GM19328 (cell line): ENCODE measurements around the gene KAT6B.

Source experiments
- ATAC-seq: cut with Tn5 transposase; IDR thresholded peaks from one replicate; pipeline ENCODE4 v1.9.1; 2021; ENCODE audit warnings: mild to moderate bottlenecking, moderate library complexity; ENCODE audit not compliant: unreplicated experiment

KAT6B gene

DNA sequence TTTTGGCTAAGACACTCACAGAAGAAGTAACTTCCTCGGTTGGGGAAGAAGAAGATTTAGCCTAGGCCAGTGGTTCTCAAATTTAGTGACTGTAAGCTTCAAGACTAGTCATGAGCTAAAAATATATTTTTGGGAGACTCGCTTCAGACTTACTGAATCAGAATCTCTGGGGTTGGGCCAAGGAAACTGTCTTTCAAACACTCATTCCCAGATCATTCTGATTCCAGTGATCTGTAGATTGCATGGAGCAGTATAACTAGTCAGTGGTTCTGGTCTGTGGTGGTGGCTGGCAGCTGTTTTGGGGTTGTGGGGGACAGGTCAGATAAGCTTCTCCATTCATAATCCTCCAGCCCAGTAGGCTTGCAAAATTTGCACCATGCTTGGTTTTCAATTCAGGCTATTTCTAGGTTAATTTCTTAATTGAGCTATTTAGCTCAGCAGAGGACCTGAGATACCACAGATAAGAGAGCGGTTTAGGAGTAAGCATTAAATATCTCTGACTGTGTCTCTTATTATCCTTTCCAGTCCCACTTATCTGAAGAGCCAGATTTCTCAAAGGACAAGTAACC, 3.8 kb upstream of the KAT6B start:
- no peak for ATAC-seq

DNA sequence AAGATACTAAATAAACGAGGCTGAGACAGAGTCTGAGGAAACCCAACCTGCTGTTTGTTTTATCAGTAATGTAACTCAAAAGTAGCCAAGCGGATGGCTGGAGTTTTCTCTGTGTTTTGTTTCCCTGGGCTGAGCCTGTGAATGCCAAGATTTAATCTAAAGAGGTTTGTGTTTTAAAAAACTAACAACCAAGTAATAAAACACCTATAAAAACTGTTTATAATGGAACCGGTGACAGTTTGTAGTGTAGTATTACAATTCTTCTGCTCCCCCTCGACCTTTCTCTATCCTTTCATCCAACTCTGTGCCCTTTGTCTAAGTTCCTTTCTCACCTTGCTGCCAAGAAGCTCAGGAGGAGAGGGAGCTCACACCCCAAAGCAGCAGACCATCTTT, 2.6 kb upstream of the KAT6B start:
- no peak for ATAC-seq

DNA sequence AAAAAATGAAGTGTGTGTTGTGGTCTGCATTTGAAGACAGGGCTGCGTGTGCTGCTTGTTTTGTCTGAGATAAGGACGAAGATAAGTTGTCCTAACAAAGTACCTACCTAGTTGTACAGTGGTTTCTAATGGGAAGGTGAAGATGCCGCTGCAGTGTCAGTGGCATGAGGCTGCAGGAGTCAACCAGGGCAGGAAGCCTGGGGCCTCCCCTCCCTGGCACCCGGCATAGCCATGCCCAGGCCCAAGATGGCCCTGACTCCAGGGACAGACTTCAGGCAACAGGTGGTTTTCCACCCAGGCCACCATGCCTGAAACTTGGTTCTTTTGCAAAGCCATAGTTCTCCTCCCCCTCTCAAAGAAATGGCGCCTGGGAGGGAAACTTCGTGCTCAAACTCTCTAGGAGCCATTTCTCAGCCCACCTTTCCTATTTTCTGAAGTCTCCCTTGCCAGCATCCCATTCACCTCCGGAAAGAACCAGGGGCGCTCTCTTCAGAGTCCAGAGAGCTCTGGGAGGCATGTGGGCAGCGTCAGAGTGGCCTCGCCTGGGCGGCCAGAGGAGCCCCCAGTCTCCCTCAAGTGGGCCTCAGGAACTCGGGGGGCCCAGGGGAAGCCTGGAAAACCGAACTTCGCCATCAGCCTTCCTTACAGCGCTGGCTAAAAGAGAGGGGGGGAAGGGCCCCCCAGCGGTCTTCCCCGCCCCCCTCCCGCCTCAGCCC, 2.1 kb upstream of the KAT6B start:
- no peak for ATAC-seq

DNA sequence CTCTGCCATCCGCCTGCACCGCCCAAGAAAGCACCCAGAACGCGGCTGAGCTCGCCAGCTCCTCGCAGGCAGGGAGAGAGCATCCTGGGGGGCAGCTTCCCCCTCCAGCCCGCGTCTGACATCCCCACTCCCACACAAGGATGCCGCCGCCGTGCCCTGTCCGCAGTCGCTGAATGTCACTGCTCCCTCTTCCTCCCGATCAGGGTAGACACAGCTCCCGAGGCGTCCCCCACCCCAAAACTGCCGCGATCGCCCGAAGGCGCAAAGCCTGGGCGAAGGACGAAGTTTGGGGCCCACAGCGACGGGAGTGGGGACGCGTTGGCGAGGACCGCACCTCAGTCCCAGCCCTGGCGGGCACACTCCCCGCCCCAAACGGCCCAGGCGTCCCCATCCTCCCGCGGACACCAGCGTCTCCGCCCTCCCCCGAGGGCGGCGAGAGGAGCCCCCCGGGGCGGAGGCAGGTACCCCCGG, 1.5 kb upstream of the KAT6B start:
- no peak for ATAC-seq

DNA sequence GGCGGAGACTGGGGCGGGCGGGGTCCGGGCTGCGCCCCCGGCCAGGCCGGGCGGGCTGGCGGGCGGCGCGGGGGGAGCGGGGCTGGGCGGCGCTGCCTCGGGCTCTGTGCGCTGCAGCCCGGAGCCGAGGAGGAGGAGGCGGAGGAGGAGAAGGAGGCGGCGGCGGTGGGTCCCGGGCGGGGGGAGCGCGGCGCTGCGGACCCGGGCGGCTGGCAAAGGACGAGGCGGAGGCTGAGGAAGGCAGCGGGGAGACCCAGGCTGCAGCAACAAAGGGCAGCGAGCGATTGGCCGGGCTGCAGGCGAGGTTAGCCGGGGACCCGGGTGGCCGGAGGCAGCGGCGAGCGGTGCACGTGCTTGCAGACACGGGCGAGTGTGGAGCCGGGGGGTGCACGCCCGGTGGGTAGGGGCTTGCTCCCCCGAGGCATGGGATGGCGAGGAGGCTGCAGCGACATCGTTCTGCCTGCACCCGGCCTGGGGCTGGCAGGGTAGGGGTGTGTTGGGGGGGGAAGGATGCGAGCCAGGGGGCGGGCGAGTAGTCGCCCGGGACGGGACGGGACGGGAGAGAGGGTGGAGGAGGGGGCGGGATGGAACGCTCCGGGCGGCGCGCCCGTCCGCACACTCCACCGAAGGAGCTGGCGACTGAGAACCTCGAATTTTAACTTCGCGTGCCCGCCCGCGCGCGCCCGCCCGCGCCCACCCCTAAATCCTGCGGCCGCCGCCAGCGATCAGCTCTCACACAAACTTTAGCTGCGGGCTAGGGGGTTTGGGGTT, 844 bp upstream of the KAT6B start:
- ATAC-seq: no peak

DNA sequence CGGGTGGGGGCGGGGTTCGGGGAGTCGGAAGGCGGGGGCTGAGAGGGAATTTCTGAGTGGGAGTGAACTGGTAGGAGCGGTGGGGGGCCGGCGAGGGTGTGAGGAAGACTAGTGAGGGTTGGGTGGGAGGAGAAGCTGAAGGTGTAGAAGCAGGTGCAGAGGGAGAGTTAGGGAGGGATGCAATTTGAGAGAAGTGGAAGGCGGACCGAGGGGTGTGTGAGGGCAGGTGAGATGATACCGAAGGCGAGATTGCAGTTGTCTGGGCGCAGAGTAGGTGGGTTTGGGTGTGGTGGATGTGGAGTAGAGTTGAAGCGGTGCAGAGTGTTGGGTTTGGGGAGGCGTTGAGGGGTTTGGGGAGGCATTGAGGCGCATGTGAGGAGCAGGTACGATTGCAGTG, 643 bp downstream of the KAT6B start:
- ATAC-seq: no peak

DNA sequence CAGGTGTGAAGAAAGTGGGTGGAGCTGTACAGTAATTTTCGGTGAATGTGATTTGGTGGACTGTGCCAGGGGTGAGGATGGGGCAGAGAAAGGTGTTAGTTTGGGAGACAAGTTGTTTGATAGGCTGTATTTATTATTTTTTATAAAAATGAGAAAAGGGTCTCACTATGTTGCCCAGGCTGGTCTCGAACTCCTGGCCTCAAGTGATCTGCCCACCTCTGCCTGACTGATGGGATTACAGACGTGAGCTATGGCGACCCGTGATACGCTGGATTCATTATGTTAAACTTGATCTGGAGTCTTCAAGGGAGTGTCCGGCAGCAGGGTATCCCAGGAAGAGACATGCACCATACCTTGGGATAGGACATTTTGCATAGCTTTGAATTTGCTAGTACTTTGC, 1.3 kb downstream of the KAT6B start:
- no peak for ATAC-seq

DNA sequence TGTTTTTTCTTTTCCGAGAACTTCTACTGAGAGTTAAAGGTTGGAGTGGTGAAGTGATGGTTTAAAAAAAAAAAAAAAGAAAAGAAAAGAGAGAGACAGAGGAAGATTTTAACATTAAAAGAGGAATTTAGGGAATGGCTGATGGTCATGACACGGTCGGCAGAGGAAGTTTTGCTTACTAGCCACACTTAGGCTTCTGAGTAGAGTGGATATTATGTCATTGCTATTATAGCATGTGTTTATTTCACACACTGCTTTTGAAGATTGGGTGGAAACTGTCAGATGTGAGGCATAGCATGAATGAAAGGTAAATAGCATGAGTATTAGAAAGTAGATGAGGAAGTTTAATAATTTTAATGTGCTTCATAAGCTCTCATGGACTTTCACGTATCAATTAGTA, 2.5 kb downstream of the KAT6B start:
- no peak for ATAC-seq

DNA sequence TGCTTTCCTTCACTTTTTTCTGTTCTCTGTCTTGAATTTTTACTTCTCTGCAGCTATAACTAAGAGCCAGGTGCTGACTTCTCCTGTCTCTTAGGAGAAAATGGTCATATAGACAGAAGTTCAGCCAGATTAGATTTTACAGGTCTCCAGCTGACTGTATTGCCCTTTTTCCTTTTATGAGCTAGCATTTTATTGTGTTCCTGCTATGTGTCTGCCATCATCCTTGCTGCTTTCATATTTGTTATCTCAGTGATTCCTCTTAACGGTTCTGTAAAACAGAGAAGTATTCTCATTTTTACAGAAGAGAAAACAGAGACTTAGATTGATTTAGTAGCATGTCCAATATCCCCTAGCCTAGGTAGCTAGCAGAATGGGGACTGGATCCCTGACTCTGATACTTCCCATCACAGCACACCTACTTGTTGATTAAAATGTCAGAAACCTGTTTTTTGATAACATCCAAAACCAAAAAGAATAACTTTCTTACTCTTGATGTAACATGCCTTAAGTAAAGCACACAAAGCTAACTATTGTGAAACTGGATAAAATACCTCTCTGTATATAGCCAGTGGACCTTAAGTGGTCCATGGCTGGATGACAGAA, 5.2 kb downstream of the KAT6B start:
- no peak for ATAC-seq

DNA sequence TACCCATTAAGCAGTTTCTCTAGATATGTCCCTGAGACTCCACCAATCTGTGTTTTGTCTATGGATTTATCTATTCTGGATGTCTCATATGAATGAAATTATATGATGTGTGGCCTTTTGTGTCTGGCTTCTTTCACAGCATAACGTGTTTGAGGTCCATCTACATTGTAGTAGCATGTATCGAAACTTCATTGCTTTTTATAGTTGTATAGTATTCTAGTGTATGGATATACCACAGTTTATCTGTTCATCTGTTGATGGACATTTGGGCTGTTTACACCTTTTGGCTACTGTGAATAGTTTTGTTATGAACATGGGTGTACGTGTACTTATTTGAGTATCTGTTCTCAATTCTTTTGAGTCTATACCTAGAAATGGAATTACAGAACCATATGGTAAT, 9.6 kb downstream of the KAT6B start:
- no peak for ATAC-seq

DNA sequence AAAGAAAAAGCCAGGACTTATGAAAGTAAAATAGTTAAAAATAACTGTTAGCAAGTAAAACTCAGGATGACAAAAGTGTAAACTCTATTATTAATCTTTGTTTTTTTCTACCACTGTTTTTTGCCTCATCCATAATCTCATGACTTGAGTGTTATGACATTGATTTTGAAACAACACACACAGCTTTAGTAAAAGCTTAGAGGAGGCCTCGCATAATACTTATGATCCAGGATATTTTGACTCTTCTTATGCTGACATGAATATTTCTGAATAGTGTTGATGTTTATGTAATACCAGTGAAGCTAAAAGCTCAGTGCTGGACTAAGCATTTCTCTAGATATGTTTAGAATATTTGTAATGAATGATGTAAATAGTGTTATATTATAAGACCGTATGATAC, 10.5 kb downstream of the KAT6B start:
- no peak for ATAC-seq

DNA sequence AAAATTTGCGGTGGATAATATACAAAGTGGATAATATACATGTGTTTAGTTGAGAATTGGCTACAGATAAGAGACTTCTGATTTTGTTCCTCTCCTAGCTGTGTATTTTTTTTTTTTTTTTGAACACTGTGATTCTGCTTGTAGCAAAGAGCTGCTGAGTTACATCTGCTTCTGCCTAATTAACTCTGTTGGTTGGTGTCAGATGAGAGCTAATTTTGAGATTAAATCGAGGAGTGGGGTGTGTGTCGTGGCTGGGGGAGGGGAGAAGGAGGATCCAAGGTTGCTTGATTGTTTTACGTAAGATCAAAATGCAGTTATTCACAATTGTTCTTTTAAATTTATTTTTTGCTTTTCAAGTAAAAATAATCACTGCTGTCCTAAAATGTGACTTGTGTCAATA, 11.3 kb downstream of the KAT6B start:
- no peak for ATAC-seq

DNA sequence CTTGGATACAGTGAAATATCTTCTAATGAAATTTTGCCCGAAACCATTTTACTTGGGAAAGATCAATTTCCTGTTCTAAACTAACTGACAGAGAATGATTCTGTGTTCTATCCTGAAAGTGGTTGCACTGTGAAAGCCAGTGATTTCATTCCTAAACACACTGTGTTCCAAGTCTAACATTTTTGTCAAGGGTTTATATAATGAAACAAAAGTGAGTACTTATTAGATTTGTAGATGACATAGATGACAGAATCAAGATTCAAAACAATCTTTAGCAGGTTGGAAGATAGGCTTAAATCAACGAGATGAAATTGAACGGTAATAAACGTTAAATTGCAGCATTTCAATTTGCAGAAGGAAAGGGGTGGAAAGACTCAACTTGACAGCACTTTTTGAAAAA, 13.3 kb downstream of the KAT6B start:
- ATAC-seq: no peak

DNA sequence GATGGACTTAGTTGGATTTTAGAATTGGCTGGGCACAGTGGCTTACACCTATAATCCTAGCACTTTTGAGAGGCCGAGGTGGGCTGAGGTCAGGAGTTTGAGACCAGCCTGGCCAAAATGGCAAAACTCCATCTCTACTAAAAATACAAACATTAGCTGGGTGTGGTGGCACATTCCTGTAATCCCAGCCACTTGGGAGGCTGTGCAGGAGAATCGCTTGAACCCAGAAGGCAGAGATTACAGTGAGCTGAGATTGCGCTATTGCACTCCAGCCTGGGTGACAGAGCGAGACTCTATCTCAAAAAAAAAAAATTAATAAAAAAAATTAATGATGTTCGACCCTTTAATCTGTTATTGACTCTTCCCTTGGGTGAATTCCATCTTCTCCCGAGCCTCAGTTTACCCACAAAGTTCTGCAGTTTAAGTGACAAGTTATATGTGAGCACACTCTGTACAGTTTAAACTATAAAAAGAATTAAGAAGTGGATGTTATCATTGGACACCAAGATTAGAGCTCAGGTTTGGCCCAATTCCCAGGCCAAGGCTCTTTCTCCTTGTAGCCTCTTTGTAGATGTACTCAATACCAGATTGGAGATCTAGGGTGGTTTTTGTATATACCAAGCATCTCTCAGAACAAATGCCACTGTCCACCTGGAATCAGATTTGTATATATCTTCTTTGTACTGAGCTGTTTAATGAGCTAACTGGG, 15.0 kb downstream of the KAT6B start:
- no peak for ATAC-seq

DNA sequence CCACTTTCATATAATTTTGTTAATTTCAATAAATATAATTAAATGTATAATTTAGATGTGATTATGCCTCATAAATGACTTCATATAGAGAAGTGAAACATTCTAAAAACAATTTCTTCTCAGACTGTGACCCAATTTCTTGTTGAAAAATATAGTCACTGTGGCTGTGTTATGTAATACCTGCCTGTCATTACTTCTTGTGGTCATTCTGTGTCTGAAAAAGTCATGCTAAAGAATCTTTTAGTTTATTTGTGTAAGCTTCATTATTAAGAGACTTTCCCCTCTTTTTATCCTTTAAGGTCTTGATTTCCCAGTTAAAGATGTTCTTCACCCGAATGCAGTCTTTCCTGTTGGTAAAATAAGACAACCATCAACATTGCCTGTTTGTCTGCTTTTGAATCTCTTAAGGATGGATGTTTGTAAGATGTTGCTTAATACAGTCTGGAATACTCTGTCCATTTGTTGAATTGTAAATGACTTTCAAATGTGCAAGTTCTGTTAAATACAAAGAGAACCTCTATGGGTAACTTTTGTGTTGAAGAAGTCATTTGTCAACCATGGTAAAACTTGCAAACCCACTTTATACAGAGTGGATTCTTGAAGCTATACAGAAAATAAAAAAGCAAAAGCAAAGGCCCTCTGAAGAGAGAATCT, 16.0 kb downstream of the KAT6B start:
- no peak for ATAC-seq

DNA sequence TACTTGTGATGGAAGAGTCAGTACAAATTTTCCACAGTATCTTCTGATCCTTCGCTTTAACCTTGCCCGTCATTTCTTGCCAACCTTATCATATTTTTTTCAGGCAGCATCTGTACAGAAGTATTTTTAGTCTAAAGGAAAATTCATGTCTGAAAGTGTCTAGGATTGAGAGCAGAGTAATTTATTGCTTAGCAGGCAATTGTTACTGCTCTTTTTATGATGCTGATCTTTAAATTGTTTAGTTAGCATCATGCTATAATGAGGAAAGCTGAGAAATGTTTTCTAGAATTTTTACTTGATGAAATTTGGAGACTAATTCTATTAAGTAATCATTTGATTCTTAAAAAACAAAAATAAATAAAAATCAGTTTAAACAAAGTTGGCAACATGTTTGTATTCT, 20.6 kb downstream of the KAT6B start:
- ATAC-seq: no peak

DNA sequence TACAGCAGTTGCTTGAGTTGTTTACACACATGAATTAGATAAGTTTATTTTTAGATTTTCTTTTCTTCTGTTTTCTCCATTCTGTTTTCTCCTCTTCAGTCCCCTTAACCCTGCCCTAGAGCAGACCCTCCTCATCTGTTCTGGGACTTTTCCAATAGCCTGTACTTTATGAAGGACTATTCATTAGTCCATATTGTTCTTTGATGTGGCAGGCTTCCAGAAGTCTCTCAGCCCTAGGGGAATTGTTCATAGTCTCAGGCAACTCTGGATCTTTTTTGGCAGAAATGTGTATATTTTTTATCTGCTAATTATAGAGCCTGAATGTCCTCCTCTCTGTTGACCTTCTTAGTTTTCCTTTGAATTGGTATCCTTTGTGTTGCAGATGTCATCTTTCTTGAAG, 25.4 kb downstream of the KAT6B start:
- no peak for ATAC-seq

DNA sequence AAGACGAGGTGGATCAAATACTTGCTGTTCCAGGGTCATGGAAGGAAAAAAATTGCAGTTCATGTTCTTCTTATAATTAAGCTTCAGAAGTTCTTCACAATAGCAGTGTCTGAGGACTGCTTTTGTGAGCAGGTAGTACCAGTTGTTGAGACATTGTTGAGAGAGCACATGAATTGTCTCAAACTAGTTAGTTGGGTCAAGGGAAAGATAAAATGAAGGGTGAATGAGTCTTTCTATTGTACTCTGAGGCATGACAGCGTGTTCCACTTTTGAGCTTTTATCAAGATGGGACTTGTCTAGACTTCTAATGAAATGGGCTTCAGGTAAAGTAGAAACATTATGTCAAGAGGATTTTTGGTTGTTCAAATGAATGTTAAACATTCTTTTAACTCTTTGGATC, 26.0 kb downstream of the KAT6B start:
- no peak for ATAC-seq

DNA sequence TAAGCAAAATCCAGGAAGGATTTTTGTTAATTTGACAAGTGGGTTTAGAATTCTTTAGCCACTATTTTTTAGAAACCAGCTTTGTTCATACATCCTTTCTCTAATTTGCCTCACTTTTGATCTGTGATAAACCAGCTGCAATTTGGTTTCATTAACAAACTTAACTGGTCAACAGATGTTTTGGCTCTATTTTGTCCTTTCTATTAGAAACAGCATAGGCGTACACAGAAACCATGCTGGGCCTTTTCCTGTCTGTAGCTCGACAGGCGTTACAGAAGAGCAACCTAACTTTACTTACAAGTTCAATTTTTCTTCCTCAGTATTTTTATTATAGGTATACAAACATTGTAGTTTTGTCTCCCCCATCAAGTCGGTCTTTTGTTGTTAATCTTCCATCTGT, 28.2 kb downstream of the KAT6B start:
- no peak for ATAC-seq

DNA sequence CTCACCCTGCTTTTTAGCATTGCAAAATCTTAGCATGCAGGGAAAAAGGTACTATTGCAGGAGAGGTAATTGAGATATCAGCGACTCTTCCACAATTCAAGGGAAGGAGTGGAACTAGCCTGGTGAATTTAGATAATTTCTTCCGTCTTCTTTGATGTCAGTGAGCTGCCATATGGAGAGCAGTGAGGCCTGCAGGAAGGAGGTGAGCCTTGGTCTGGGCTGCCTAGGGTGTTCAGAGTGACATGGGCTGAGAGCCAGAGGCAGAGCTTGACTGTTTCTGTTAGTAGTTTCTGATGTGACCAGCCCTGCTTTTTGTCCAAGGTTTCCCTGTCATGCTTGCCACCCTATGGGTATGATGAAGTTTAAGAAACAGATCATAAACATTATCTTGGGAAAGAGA, 28.6 kb downstream of the KAT6B start:
- ATAC-seq: no peak

DNA sequence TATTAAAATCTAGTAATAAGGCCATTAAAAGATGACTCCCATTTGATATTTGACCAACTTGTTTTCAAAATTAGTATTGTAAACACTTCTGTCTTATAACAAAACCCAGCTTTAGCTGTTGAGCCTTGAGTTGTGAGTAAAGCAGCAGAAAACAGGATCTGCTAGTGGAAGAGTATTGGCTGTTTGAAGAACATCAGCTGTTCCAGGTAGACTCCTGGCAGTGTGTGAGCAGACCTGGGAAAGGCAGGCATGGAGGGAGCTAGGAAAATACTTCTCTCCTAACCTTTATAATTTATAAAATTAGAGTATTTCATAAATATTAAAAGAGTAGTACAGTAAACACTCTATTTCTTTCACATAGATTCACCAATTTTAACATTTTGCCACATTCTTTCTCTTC, 29.0 kb downstream of the KAT6B start:
- ATAC-seq: no peak
